Endothelial cell of umbilical vein (primary cell): ENCODE data around the gene SYTL1. TPM values are rescaled to one million over a fixed set of nuclear protein-coding genes. Genes with fewer than 3 reads are reported as not detected.

Experiments used
- BruUV-seq: library from RNA; stranded (reverse); fragments of 400-500 nt; replicated peaks from 2 replicates; lab custom pipeline; 2021; lab: Mats Ljungman, UMichigan
- CTCF ChIA-PET: fragments of 300-600, 350-600 bp; sonication (Branson Sonifier 250); formaldehyde crosslinking; loops from one replicate; lab custom pipeline; 2021; ENCODE audit warnings: antibody characterized with exemption, inconsistent platforms; lab: Charles Lee
- POLR2A ChIA-PET: fragments of 300-600, 350-600 bp; sonication (Branson Sonifier 250); formaldehyde crosslinking; loops from one replicate; lab custom pipeline; 2021; ENCODE audit warnings: antibody characterized with exemption, inconsistent platforms; lab: Charles Lee
- DNase-seq: peaks from one replicate; pipeline ENCODE4 v3.0.0-alpha.2; 2011; ENCODE audit warnings: low read depth, low spot score
- FAIRE-seq: peaks from 2 replicates; lab custom pipeline; 2011; peaks lifted over from hg19 to GRCh38; lab: Jason Lieb, UNC
- H2AFZ ChIP-seq: 2 replicates; pipeline ENCODE4 v1.6.0; 2012; ENCODE audit warnings: low read depth, low read length, control low read depth, inconsistent platforms
- H3K27ac ChIP-seq: 2 replicates; pipeline ENCODE4 v1.5.1; 2011; ENCODE audit warnings: low read depth, mild to moderate bottlenecking, control low read depth, low read length, moderate library complexity; ENCODE audit not compliant: insufficient read depth
- H3K27me3 ChIP-seq, 2 experiments: 2 replicates each; pipeline versions ENCODE4 v1.6.0 to v1.6.1; 2011; ENCODE audit warnings: low read length in 2 of 2, mixed read lengths in 1 of 2; ENCODE audit not compliant: control insufficient read depth in 2 of 2, insufficient read depth in 2 of 2
- H3K36me3 ChIP-seq, 2 experiments: 2 replicates in 1 of 2; 3 replicates in 1 of 2; pipeline ENCODE4 v1.5.1; 2011; ENCODE audit warnings: low read length in 2 of 2, mild to moderate bottlenecking in 1 of 2, moderate library complexity in 1 of 2; ENCODE audit not compliant: control insufficient read depth in 2 of 2, insufficient read depth in 2 of 2; ENCODE audit errors: extremely low read depth in 1 of 2
- H3K4me1 ChIP-seq: 3 replicates; pipeline ENCODE4 v1.5.1; 2011; ENCODE audit warnings: mild to moderate bottlenecking, low read length; ENCODE audit not compliant: control insufficient read depth, insufficient read depth; ENCODE audit errors: extremely low read depth
- H3K4me2 ChIP-seq: 2 replicates; pipeline ENCODE4 v1.6.1; 2011; ENCODE audit warnings: low read length, control low read depth, mixed read lengths; ENCODE audit not compliant: insufficient read depth
- H3K4me3 ChIP-seq, 3 experiments: fragments of 200-600 bp in 1 of 3; sonication (generic), shearing (Covaris generic) in 1 of 3; replicated peaks in 1 of 3; 2 replicates each; pipeline ENCODE4 v1.5.1; 2011 to 2016; ENCODE audit warnings: control low read depth in 3 of 3, low read length in 3 of 3, mild to moderate bottlenecking in 2 of 3, inconsistent platforms in 1 of 3, low read depth in 1 of 3, moderate library complexity in 1 of 3; ENCODE audit not compliant: insufficient read depth in 1 of 3
- H3K79me2 ChIP-seq: 2 replicates; pipeline ENCODE4 v1.6.0; 2012; ENCODE audit warnings: low read length, inconsistent platforms; ENCODE audit not compliant: control insufficient read depth, insufficient read depth
- H3K9ac ChIP-seq: replicated peaks from 2 replicates; pipeline ENCODE3; 2011; ENCODE audit warnings: low read length, control low read depth; ENCODE audit not compliant: insufficient read depth; ENCODE audit errors: extremely low read depth
- H3K9me1 ChIP-seq: replicated peaks from 3 replicates; pipeline ENCODE4 v1.6.0; 2011; ENCODE audit warnings: mild to moderate bottlenecking, low read length; ENCODE audit not compliant: control insufficient read depth, insufficient read depth; ENCODE audit errors: extremely low read depth
- H3K9me3 ChIP-seq: replicated peaks from 2 replicates; pipeline ENCODE4 v1.5.1; 2012; ENCODE audit warnings: low read length, inconsistent platforms; ENCODE audit not compliant: control insufficient read depth, insufficient read depth
- H4K20me1 ChIP-seq: replicated peaks from 2 replicates; pipeline ENCODE3; 2011; ENCODE audit warnings: mild to moderate bottlenecking, low read length; ENCODE audit not compliant: control insufficient read depth, insufficient read depth; ENCODE audit errors: extremely low read depth
- CTCF ChIP-seq, 2 donors: IDR thresholded peaks; 1 replicate in 1 of 2; 2 replicates in 1 of 2; pipeline ENCODE4 v1.5.1; 2011; ENCODE audit warnings: low read length in 2 of 2, mild to moderate bottlenecking in 2 of 2, moderate library complexity in 2 of 2, control low read depth in 1 of 2, inconsistent platforms in 1 of 2, low read depth in 1 of 2; ENCODE audit not compliant: insufficient read depth in 1 of 2; ENCODE audit errors: extremely low read depth in 1 of 2
- EZH2 ChIP-seq: IDR thresholded peaks from 2 replicates; pipeline ENCODE4 v1.6.1; 2012; ENCODE audit warnings: borderline replicate concordance, low read depth, mild to moderate bottlenecking, moderate library complexity, low read length, inconsistent platforms; ENCODE audit not compliant: severe bottlenecking
- FOS ChIP-seq: IDR thresholded peaks from 2 replicates; pipeline ENCODE4 v1.6.1; 2011; ENCODE audit warnings: mild to moderate bottlenecking, low read length, moderate library complexity, borderline replicate concordance; ENCODE audit not compliant: insufficient read depth
- GATA2 ChIP-seq: IDR thresholded peaks from 2 replicates; pipeline ENCODE4 v1.7.0; 2011; ENCODE audit warnings: low read depth, mild to moderate bottlenecking, moderate library complexity, mixed read lengths, low read length; ENCODE audit not compliant: insufficient read length, insufficient read depth
- JUN ChIP-seq: IDR thresholded peaks from 2 replicates; pipeline ENCODE4 v1.6.1; 2011; ENCODE audit warnings: borderline replicate concordance, low read depth; ENCODE audit not compliant: insufficient read length, insufficient read depth
- MYC ChIP-seq: IDR thresholded peaks from one replicate; pipeline ENCODE4 v1.6.1; 2011; ENCODE audit warnings: mild to moderate bottlenecking, low read depth, low read length
- POLR2AphosphoS5 ChIP-seq: IDR thresholded peaks from 2 replicates; pipeline ENCODE4 v1.6.1; 2012; ENCODE audit warnings: low read depth, mild to moderate bottlenecking, control low read depth, low read length, moderate library complexity; ENCODE audit not compliant: insufficient read depth
- dilution Hi-C: fragments of 300-500 bp; cut with MboI; formaldehyde crosslinking; loops from one replicate; pipeline ENCODE4 v1.15.0; 2019; ENCODE audit warnings: low sequenced_read_pairs; ENCODE audit not compliant: extremely low pct_ligation_motif_present
- intact Hi-C: fragments of 100-400 bp; cut with micrococcal nuclease; formaldehyde crosslinking; loops from one replicate; pipeline ENCODE4 v1.10.0; 2022
- polyA plus RNA-seq, 4 experiments: library from polyadenylated mRNA; depleted of rRNA in 3 of 4; stranded (reverse) in 3 of 4; unstranded in 1 of 4; fragments of >200 nt; gene quantifications; 2 replicates each; pipeline versions ENCODE4 v1.2.1 to v1.2.3, GENCODE V29; 2011 to 2012; ENCODE audit warnings: missing spikeins in 1 of 4
- total RNA-seq: library from RNA; stranded (reverse); gene quantifications from 2 replicates; pipeline ENCODE4 v1.2.3, GENCODE V29; 2021
- TF ChIP-seq, protein P1 (sequence below): IDR thresholded peaks from 2 replicates; pipeline ENCODE4 v1.6.1; 2011; ENCODE audit not compliant: insufficient read depth, insufficient read length

SYTL1 gene
- total and polyA plus RNA-seq, 2 donors (not counting 3 experiments of a cell fraction or from before 2014, with no cell fraction given): 0.04 TPM; not detected in 1

DNA sequence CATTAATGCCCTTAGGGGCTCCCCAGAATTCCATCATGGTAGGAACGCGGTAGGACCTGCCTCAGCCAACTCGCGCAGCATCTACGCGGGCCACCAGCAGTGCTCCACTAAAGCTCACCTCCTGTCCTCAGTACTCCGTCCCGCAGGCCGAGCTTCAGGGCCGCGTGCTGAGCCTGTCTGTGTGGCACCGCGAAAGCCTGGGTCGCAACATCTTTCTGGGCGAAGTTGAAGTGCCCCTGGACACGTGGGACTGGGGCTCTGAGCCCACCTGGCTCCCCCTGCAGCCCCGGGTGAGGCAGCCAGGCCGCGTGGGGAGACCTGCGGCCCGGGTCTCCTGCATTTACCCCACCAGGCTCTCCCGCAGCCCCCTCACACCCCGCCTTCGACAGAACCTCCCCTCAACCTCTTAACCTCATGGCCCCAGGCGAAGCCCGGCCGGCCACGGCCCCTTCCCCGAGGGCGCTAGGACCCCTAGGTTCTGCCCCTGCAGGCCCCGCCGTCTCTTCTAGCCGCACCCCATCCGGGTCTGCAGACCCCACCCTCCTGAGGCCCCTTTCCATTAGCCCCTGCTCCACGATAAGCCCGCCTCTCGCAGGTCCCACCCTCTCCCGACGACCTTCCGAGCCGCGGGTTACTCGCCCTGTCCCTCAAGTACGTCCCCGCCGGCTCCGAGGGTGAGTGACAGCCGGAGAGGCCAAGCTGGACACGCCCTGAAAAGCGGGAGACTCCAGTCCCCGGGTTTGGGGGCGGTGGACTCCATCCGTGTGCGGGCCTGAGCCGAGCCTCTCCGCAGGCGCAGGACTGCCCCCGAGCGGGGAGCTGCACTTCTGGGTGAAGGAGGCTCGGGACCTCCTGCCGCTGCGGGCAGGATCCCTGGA is 9.1 kb downstream of the SYTL1 start:
- dilution Hi-C loops: no loop called here
- TF ChIP-seq GATA2 (no peak), EZH2 (peak; percentile 59), JUN (no peak)
- no peaks in the 10 kb centered on the region for H3K9me3 ChIP-seq
- H4K20me1 ChIP-seq: no peaks in the 10 kb centered on the region
- no peaks in the 10 kb centered on the region for H3K79me2 ChIP-seq
- no peaks in the 10 kb centered on the region for H3K9me1 ChIP-seq
- H3K4me3 ChIP-seq: no peak overlapping the region
- no peak for FAIRE-seq
- no peak overlapping the region for H3K4me2 ChIP-seq
- POLR2A ChIA-PET: no interaction called here
- CTCF ChIA-PET: interaction anchor here (0.8 to 3.5 kb wide), 13 partner anchors 12 to 256 kb away, joined by 3 to 15 read pairs (median 5); partner anchors contain the start of genes FCN3 and MAP3K6
- no peak overlapping the region for H3K27ac ChIP-seq
- peaks cover 7% of the 10 kb centered on the region for H3K4me1 ChIP-seq
- BruUV-seq: no TSS peak
- no peak for DNase-seq
- peaks cover 0 to 2% of the 10 kb centered on the region in 2 experiments for H3K36me3 ChIP-seq
- no peak overlapping the region for H3K9ac ChIP-seq
- peak overlapping the region; percentile 49 for H2AFZ ChIP-seq
- H3K27me3 ChIP-seq: peaks cover 2 to 5% of the 10 kb centered on the region in 2 experiments
- intact Hi-C loops: no loop called here

GRCh38 chr1:27351541-27352107 is 9.8 kb downstream of the SYTL1 start:
- DNase-seq (no peak), FAIRE-seq (no peak)
- H3K4me3 ChIP-seq: no peak overlapping the region
- H3K27ac ChIP-seq: no peak overlapping the region
- ChIA-PET CTCF (interaction anchor here (0.8 to 3.5 kb wide), 8 partner anchors 12 to 55 kb away, joined by 3 to 15 read pairs (median 4); partner anchors contain the start of gene MAP3K6), POLR2A (no interaction called here)
- H3K27me3 ChIP-seq: peaks cover 2 to 5% of the 10 kb centered on the region in 2 experiments
- H3K4me2 ChIP-seq: no peak overlapping the region
- H3K36me3 ChIP-seq: peaks cover 0 to 2% of the 10 kb centered on the region in 2 experiments
- peaks cover 7% of the 10 kb centered on the region for H3K4me1 ChIP-seq
- H4K20me1 ChIP-seq: no peaks in the 10 kb centered on the region
- TF ChIP-seq, protein P1, sequence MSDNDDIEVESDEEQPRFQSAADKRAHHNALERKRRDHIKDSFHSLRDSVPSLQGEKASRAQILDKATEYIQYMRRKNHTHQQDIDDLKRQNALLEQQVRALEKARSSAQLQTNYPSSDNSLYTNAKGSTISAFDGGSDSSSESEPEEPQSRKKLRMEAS: no peak
- TF ChIP-seq FOS (no peak), MYC (no peak), POLR2AphosphoS5 (no peak), CTCF (IDR thresholded peaks at IDR 0.05; ENCODE audit: extremely low read depth in 1 of 2, insufficient read depth in 1 of 2, low read depth in 1 of 2, low read length in 2 of 2) (no peak), EZH2 (no peak), GATA2 (no peak), JUN (no peak)
- no TSS peak for BruUV-seq
- H2AFZ ChIP-seq: no peak overlapping the region
- intact Hi-C loops: no loop called here
- dilution Hi-C loops: no loop called here
- no peaks in the 10 kb centered on the region for H3K79me2 ChIP-seq
- H3K9me3 ChIP-seq: no peaks in the 10 kb centered on the region
- H3K9me1 ChIP-seq: no peaks in the 10 kb centered on the region
- no peak overlapping the region for H3K9ac ChIP-seq
